Calu3 (cell line): Measurements from ENCODE around the gene ANKDD1B. TPM values are rescaled to one million over a fixed set of nuclear protein-coding genes. Genes with fewer than 3 reads are reported as not detected.

Source experiments
- BruUV-seq: library from RNA; stranded (reverse); fragments of 400-500 nt; replicated peaks from 2 replicates; lab custom pipeline; 2021; lab: Mats Ljungman, UMichigan
- CTCF ChIA-PET: fragments of 300-600 bp; sonication (Branson Sonifier 250); formaldehyde crosslinking; loops from one replicate; lab custom pipeline; 2022; ENCODE audit warnings: antibody characterized with exemption; lab: Charles Lee
- DNase-seq: peaks from one replicate; pipeline ENCODE4 v3.0.0; 2022
- H3K27ac Mint-ChIP-seq: one replicate; pipeline ENCODE4 v1.8.0; 2022; ENCODE audit warnings: mixed read lengths; ENCODE audit not compliant: unreplicated experiment
- H3K27me3 Mint-ChIP-seq: one replicate; pipeline ENCODE4 v1.8.0; 2022; ENCODE audit warnings: mixed read lengths; ENCODE audit not compliant: unreplicated experiment
- H3K36me3 Mint-ChIP-seq: one replicate; pipeline ENCODE4 v1.8.0; 2022; ENCODE audit warnings: mild to moderate bottlenecking, moderate library complexity, mixed read lengths; ENCODE audit not compliant: insufficient read depth, unreplicated experiment
- H3K4me1 Mint-ChIP-seq: one replicate; pipeline ENCODE4 v1.8.0; 2022; ENCODE audit warnings: mild to moderate bottlenecking, low read depth, mixed read lengths; ENCODE audit not compliant: unreplicated experiment
- H3K4me3 Mint-ChIP-seq: one replicate; pipeline ENCODE4 v1.8.0; 2022; ENCODE audit warnings: mild to moderate bottlenecking, low read depth, moderate library complexity, mixed read lengths; ENCODE audit not compliant: unreplicated experiment
- H3K9me3 Mint-ChIP-seq: one replicate; pipeline ENCODE4 v1.8.0; 2022; ENCODE audit warnings: low read depth, mixed read lengths; ENCODE audit not compliant: unreplicated experiment
- CTCF ChIP-seq: fragments of 200-600 bp; IDR thresholded peaks from one replicate; pipeline ENCODE4 v1.8.0; 2022; ENCODE audit warnings: antibody characterized with exemption; ENCODE audit not compliant: unreplicated experiment
- intact Hi-C: fragments of 100-400 bp; cut with micrococcal nuclease; formaldehyde crosslinking; loops from one replicate; pipeline ENCODE4 v1.10.0; 2022; ENCODE audit not compliant: unreplicated experiment
- total RNA-seq: library from RNA; stranded (reverse); gene quantifications from 2 replicates; pipeline ENCODE4 v1.2.3, GENCODE V29; 2022

Gene ANKDD1B
- total RNA-seq, 1 experiment from 2014 or later = 1.3 TPM

DNA sequence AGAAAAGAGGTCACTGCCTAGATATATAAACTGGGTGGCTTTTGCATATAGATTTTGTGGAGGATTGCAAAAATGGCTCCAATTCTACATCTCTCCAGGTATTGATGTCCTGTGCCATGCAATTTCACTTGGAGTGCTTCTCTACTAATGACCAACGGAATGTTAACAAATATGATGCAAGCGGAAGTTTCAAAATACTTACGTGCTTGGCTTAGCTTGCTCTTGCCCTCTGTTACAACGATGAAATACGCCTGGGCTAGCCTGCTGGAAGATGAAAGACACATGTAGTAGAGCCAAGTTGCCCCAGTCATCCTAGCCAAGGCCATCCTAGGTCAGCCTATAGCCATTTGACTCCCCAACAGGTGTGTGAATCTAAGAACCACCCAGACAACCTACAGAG is 109.6 kb downstream of the ANKDD1B start:
- Mint-ChIP-seq H3K4me3 (no peak overlapping the region), H3K27ac (no peak overlapping the region), H3K36me3 (peaks cover 17% of the 10 kb centered on the region), H3K9me3 (peaks cover 2% of the 10 kb centered on the region), H3K4me1 (peaks cover 11% of the 10 kb centered on the region), H3K27me3 (no peaks in the 10 kb centered on the region)
- intact Hi-C loops = no loop called here
- TF ChIP-seq CTCF = no peak
- BruUV-seq = no TSS peak
- DNase-seq = no peak
- CTCF ChIA-PET = no interaction called here

Other genes starting within 250 kb of the ANKDD1B start
- 63.4 and 68.6 TPM in 2 replicates for gene CERT1, start 99.8 kb upstream of the ANKDD1B start, total RNA-seq
- 34.9 and 36.4 TPM in 2 replicates for gene POLK, start 99.6 kb upstream of the ANKDD1B start, total RNA-seq
- gene POC5, start 106.0 kb downstream of the ANKDD1B start, total RNA-seq = 20.9 and 23.1 TPM in 2 replicates